OCI-LY1 (cell line): ENCODE measurements around the gene MCHR1.

Source experiments
- EZH2 ChIP-seq: fragments of 200-600 bp; sonication (generic), shearing (Covaris generic); IDR thresholded peaks from 2 replicates; pipeline ENCODE4 v1.8.0; 2017; ENCODE audit warnings: borderline replicate concordance, mixed run types, mild to moderate bottlenecking, antibody characterized with exemption, low read length, moderate library complexity, mixed read lengths
- TF ChIP-seq, protein P1 (sequence below): fragments of 200-600 bp; sonication (generic), shearing (Covaris generic); IDR thresholded peaks from 2 replicates; pipeline ENCODE4 v1.5.1; 2017; ENCODE audit warnings: mild to moderate bottlenecking, antibody characterized with exemption, low read length, moderate library complexity, mixed read lengths

DNA sequence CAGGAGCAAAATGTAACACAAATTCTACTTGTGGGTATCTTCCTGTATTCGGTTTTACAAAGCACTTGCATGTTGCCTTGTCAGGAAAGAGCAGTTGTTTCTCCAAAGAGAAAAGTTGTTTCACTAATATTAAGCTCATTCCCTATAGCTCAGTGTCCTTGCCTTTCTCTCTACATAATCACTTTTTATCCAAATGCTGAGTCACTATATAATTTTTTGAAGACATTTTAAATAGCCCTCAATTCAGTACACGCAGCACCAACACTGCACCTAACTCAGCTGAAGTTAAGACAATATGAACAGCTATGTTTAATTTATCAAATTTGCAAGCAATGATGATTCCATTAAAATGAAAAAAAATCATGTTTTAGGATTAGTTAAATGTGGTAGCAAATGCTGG is 28.2 kb upstream of the MCHR1 start:
- TF ChIP-seq, protein P1, sequence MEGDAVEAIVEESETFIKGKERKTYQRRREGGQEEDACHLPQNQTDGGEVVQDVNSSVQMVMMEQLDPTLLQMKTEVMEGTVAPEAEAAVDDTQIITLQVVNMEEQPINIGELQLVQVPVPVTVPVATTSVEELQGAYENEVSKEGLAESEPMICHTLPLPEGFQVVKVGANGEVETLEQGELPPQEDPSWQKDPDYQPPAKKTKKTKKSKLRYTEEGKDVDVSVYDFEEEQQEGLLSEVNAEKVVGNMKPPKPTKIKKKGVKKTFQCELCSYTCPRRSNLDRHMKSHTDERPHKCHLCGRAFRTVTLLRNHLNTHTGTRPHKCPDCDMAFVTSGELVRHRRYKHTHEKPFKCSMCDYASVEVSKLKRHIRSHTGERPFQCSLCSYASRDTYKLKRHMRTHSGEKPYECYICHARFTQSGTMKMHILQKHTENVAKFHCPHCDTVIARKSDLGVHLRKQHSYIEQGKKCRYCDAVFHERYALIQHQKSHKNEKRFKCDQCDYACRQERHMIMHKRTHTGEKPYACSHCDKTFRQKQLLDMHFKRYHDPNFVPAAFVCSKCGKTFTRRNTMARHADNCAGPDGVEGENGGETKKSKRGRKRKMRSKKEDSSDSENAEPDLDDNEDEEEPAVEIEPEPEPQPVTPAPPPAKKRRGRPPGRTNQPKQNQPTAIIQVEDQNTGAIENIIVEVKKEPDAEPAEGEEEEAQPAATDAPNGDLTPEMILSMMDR: no peak
- TF ChIP-seq EZH2: no peak
